Fibroblast of lung (primary cell): ENCODE measurements around the gene RAPH1. TPM values are rescaled to one million over a fixed set of nuclear protein-coding genes. Genes with fewer than 3 reads are reported as not detected.

ENCODE experiments used
- DNase-seq, 2 donors: peaks; one replicate each; pipeline versions ENCODE4 v3.0.0 to v3.0.0-alpha.2; 2010; ENCODE audit warnings: low read depth in 2 of 2
- H2AFZ ChIP-seq: 2 replicates; pipeline ENCODE4 v1.5.1; 2012; ENCODE audit warnings: low read length, control low read depth, inconsistent platforms
- H3K27ac ChIP-seq: 2 replicates; pipeline ENCODE4 v1.5.1; 2011; ENCODE audit warnings: low read length, control low read depth; ENCODE audit not compliant: insufficient read depth
- H3K27me3 ChIP-seq: 2 replicates; pipeline ENCODE4 v1.5.1; 2011; ENCODE audit warnings: mild to moderate bottlenecking, low read length; ENCODE audit not compliant: control insufficient read depth, insufficient read depth
- H3K36me3 ChIP-seq: 2 replicates; pipeline ENCODE4 v1.5.1; 2011; ENCODE audit warnings: low read length; ENCODE audit not compliant: control insufficient read depth, insufficient read depth
- H3K4me1 ChIP-seq: 2 replicates; pipeline ENCODE4 v1.5.1; 2011; ENCODE audit warnings: low read length; ENCODE audit not compliant: control insufficient read depth, insufficient read depth; ENCODE audit errors: extremely low read depth
- H3K4me2 ChIP-seq: 2 replicates; pipeline ENCODE4 v1.5.1; 2011; ENCODE audit warnings: low read length, control low read depth; ENCODE audit not compliant: insufficient read depth; ENCODE audit errors: extremely low read depth
- H3K4me3 ChIP-seq, 4 experiments: fragments of 200-600 bp in 1 of 4; sonication (generic) in 1 of 4; replicated peaks in 1 of 4; 2 replicates each; pipeline ENCODE4 v1.5.1; 2011 to 2016; ENCODE audit warnings: low read length in 4 of 4, low read depth in 3 of 4, mild to moderate bottlenecking in 3 of 4, control low read depth in 2 of 4, inconsistent platforms in 1 of 4, mixed read lengths in 1 of 4; ENCODE audit not compliant: insufficient read depth in 1 of 4; ENCODE audit errors: control extremely low read depth in 1 of 4
- H3K79me2 ChIP-seq: 2 replicates; pipeline ENCODE4 v1.5.1; 2012; ENCODE audit warnings: mild to moderate bottlenecking, low read length, inconsistent platforms; ENCODE audit not compliant: control insufficient read depth, insufficient read depth
- H3K9ac ChIP-seq: 2 replicates; pipeline ENCODE4 v1.5.1; 2011; ENCODE audit warnings: mild to moderate bottlenecking, low read length, control low read depth; ENCODE audit not compliant: insufficient read depth
- H3K9me3 ChIP-seq: 2 replicates; pipeline ENCODE4 v1.5.1; 2012; ENCODE audit warnings: low read depth, low read length; ENCODE audit not compliant: control insufficient read depth, insufficient read depth
- H4K20me1 ChIP-seq: 2 replicates; pipeline ENCODE4 v1.5.1; 2011; ENCODE audit warnings: low read length; ENCODE audit not compliant: control insufficient read depth, insufficient read depth; ENCODE audit errors: extremely low read depth
- EZH2 ChIP-seq: IDR thresholded peaks from 2 replicates; pipeline ENCODE4 v1.5.1; 2012; ENCODE audit warnings: low read length, control low read depth, mild to moderate bottlenecking; ENCODE audit errors: missing control alignments
- polyA plus RNA-seq, 2 donors: library from polyadenylated mRNA; depleted of rRNA in 1 of 2; stranded (reverse) in 1 of 2; unstranded in 1 of 2; fragments of >200 nt; gene quantifications; 2 replicates each; pipeline ENCODE4 v1.2.1, GENCODE V29; 2011 to 2012; ENCODE audit warnings: missing spikeins in 1 of 2
- total RNA-seq: library from RNA; depleted of rRNA; stranded (reverse); fragments of >200 nt; gene quantifications from 2 replicates; pipeline ENCODE4 v1.2.1, GENCODE V29; 2014
- TF ChIP-seq, protein P1 (sequence below), 2 donors: IDR thresholded peaks in 1 of 2; conservative IDR thresholded peaks in 1 of 2; 1 replicate in 1 of 2; 2 replicates in 1 of 2; pipeline ENCODE4 v1.5.1; 2011 to 2012; ENCODE audit warnings: low read length in 2 of 2, control low read depth in 1 of 2, inconsistent platforms in 1 of 2, low read depth in 1 of 2, mild to moderate bottlenecking in 1 of 2

The RAPH1 gene
- total and polyA plus RNA-seq, 2 donors (not counting 1 experiment from before 2014, with no cell fraction given), result 14.1 to 21.1 TPM

DNA sequence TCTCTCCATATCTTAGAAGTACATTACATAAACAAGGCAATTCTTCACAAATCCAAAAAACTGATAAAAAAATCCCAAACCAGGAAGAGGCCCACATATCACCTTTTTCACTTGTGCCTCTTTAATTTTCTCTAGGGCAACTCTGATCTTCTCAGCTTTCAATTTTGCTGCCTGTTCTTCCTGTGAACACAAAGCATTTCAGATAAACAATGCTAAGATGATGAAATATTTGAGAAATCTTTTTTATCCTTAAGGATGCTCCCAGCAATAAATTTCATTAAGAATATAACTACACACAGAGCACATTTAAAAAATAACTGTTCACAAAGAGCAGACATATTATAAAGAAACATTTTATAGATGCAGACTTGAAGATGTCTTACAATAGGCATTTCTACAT, 73.4 kb downstream of the RAPH1 start:
- H4K20me1 ChIP-seq, result no peaks in the 10 kb centered on the region
- TF ChIP-seq, protein P1, sequence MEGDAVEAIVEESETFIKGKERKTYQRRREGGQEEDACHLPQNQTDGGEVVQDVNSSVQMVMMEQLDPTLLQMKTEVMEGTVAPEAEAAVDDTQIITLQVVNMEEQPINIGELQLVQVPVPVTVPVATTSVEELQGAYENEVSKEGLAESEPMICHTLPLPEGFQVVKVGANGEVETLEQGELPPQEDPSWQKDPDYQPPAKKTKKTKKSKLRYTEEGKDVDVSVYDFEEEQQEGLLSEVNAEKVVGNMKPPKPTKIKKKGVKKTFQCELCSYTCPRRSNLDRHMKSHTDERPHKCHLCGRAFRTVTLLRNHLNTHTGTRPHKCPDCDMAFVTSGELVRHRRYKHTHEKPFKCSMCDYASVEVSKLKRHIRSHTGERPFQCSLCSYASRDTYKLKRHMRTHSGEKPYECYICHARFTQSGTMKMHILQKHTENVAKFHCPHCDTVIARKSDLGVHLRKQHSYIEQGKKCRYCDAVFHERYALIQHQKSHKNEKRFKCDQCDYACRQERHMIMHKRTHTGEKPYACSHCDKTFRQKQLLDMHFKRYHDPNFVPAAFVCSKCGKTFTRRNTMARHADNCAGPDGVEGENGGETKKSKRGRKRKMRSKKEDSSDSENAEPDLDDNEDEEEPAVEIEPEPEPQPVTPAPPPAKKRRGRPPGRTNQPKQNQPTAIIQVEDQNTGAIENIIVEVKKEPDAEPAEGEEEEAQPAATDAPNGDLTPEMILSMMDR (conservative IDR thresholded peaks at IDR 0.05 in 1 of 2, IDR thresholded peaks at IDR 0.05 in 1 of 2; ENCODE audit: low read depth in 1 of 2, low read length in 2 of 2), result no peak
- no peak for TF ChIP-seq EZH2
- H3K27me3 ChIP-seq, result no peaks in the 10 kb centered on the region
- H3K4me1 ChIP-seq, result no peaks in the 10 kb centered on the region
- H3K9ac ChIP-seq, result no peak overlapping the region
- H3K9me3 ChIP-seq, result no peaks in the 10 kb centered on the region
- peak in 1 of 2 donors; percentile 53 for DNase-seq
- H3K27ac ChIP-seq, result no peak overlapping the region
- H3K79me2 ChIP-seq, result no peaks in the 10 kb centered on the region
- H3K4me3 ChIP-seq, result no peak overlapping the region
- H3K36me3 ChIP-seq, result peaks cover 2% of the 10 kb centered on the region
- no peak overlapping the region for H3K4me2 ChIP-seq
- H2AFZ ChIP-seq, result no peak overlapping the region

DNA sequence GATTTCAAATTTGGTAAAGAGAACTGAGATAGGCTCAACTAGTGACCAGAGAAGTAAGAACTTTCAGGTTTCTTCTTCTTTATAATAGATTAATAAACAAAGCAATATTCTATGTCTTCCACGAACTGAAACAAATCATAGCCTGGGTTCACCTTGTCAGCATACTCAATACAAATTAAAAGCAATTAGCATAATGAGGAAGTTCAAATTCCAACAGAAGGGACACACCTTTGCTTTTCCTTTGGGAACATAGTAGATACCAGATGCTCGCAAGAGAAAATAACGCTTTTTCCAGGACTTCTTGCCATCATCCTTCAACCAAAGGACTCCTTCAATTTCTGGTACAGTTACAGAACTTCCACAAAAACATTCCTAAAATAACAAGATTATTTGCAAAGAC, 79.9 kb downstream of the RAPH1 start:
- peaks cover 5% of the 10 kb centered on the region for H3K36me3 ChIP-seq
- no peaks in the 10 kb centered on the region for H3K27me3 ChIP-seq
- TF ChIP-seq EZH2, result no peak
- TF ChIP-seq, protein P1 (conservative IDR thresholded peaks at IDR 0.05 in 1 of 2, IDR thresholded peaks at IDR 0.05 in 1 of 2; ENCODE audit: low read depth in 1 of 2, low read length in 2 of 2), result no peak
- no peaks in the 10 kb centered on the region for H3K79me2 ChIP-seq
- no peaks in the 10 kb centered on the region for H3K9me3 ChIP-seq
- H2AFZ ChIP-seq, result no peak overlapping the region
- DNase-seq, result no peak
- no peak overlapping the region for H3K4me2 ChIP-seq
- H4K20me1 ChIP-seq, result no peaks in the 10 kb centered on the region
- no peak overlapping the region for H3K27ac ChIP-seq
- H3K4me1 ChIP-seq, result peaks cover 5% of the 10 kb centered on the region
- H3K4me3 ChIP-seq, result no peak overlapping the region
- no peak overlapping the region for H3K9ac ChIP-seq

DNA sequence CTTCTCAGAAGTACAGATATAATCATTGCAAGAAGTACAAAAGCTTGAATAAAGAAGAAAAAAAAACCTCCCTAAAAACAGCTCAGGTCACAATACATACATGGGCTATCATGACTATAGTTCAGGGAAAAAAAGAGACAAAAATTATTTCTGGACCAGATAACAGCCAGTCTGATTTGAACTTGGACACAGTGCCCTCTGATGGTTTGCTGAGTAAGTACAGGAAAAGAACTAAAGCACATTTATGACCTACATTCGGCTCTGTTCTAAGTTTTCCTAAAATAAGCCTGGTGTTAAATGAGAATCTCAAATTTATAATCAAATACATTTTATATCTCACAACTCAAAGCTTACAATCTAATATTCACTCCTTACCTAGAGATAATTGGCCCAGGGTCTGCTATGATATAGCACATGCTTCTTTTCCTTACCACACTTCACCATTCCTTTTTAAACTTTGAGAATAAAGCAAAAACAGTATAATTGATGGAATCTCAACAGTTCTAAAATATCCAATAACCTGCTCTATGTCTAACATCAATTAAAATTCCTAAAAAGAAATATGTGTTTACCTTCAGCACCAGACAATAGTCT, 81.1 kb downstream of the RAPH1 start:
- DNase-seq, result peak; percentile 48 to 77
- H3K4me1 ChIP-seq, result peaks cover 5% of the 10 kb centered on the region
- peaks cover 3% of the 10 kb centered on the region for H3K36me3 ChIP-seq
- no peak overlapping the region for H3K9ac ChIP-seq
- H3K9me3 ChIP-seq, result no peaks in the 10 kb centered on the region
- no peaks in the 10 kb centered on the region for H4K20me1 ChIP-seq
- H3K27me3 ChIP-seq, result no peaks in the 10 kb centered on the region
- H2AFZ ChIP-seq, result no peak overlapping the region
- H3K27ac ChIP-seq, result no peak overlapping the region
- no peaks in the 10 kb centered on the region for H3K79me2 ChIP-seq
- no peak overlapping the region for H3K4me3 ChIP-seq
- H3K4me2 ChIP-seq, result no peak overlapping the region
- TF ChIP-seq EZH2, result no peak
- TF ChIP-seq, protein P1 (conservative IDR thresholded peaks at IDR 0.05 in 1 of 2, IDR thresholded peaks at IDR 0.05 in 1 of 2; ENCODE audit: low read depth in 1 of 2, low read length in 2 of 2), result peak; percentile 70 to 72
